Neural progenitor cell (in vitro differentiated cells): ENCODE data around the gene FBF1.
"Not testable (repeated sequence)": the region's sequence is repeated elsewhere in the genome, so short reads cannot be mapped to it uniquely, and the experiment has no call there.

Source experiments
- CTCF ChIP-seq: fragments of 200-600 bp; sonication (generic); IDR thresholded peaks from 2 replicates; pipeline ENCODE4 v1.5.1; 2017; ENCODE audit warnings: antibody characterized with exemption, mild to moderate bottlenecking
- EZH2 ChIP-seq: fragments of 200-600 bp; sonication (generic); IDR thresholded peaks from 2 replicates; pipeline ENCODE4 v1.6.1; 2017; ENCODE audit warnings: antibody characterized with exemption, mild to moderate bottlenecking, moderate library complexity

GRCh38 chr17:75865404-75866188 is 75.2 kb downstream of the FBF1 start:
- TF ChIP-seq CTCF, EZH2: not testable (repeated sequence)
